NOMO-1 treated with dmso at 0.1 percent for 144 hours (cell line): ENCODE results near the gene YY1.
"Not testable (repeated sequence)": the region's sequence is repeated elsewhere in the genome, so short reads cannot be mapped to it uniquely, and the experiment has no call there.

ENCODE experiments used
- DNase-seq: peaks from one replicate; lab custom pipeline; 2025; ENCODE audit not compliant: unreplicated experiment; lab: John Stamatoyannopoulos, UW

The YY1 gene

DNA sequence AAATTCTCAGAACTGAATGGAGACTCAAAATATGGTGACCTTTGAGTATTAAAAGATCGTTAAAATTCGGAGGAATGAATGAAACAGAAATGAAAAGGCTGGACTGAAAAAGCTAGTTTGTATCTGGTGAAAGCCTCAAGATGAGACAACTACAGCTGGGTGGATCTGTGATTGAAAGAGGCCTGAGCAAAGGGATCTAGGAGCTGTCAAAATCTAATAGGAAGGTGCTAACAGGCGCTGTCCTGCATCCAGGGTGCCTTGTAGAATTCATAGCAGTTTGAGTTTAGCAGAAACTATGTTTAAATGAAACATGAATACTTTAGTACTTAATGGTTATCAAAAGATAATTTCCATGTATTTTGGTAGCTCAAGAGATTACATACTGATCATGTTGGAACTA, 2.3 kb downstream of the YY1 start:
- no peak for DNase-seq

GRCh38 chr14:100243020-100243419, 4.1 kb downstream of the YY1 start:
- no peak for DNase-seq

DNA sequence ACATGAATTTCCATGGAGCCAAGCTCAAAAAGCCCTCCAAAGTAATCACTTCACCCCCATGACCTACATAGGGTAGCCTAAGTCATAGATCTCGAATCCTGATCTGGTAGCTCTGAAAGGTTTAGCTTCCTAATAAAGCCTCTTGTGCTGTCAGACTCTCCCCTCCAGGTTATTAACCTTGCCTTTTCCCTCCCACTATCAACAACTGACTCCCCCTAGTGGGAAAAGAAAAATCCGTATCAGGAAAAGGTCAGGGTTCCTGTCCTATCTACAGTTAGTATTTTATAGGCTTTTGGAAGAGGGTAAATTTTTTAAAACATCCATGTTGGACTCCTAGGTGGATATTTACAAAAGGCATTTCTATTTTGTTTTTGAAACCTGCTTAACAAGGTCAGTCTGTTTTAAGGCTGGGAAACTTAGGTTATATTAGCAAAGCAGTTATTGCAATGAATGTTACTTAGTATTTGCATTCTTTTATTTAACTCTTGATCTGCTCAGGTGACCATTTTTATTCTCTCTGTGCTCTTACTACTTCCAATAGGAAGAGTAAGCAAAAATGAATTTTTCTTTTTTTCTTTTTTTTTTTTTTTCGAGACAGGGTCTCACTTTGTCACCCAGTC, 8.0 kb downstream of the YY1 start:
- no peak for DNase-seq

DNA sequence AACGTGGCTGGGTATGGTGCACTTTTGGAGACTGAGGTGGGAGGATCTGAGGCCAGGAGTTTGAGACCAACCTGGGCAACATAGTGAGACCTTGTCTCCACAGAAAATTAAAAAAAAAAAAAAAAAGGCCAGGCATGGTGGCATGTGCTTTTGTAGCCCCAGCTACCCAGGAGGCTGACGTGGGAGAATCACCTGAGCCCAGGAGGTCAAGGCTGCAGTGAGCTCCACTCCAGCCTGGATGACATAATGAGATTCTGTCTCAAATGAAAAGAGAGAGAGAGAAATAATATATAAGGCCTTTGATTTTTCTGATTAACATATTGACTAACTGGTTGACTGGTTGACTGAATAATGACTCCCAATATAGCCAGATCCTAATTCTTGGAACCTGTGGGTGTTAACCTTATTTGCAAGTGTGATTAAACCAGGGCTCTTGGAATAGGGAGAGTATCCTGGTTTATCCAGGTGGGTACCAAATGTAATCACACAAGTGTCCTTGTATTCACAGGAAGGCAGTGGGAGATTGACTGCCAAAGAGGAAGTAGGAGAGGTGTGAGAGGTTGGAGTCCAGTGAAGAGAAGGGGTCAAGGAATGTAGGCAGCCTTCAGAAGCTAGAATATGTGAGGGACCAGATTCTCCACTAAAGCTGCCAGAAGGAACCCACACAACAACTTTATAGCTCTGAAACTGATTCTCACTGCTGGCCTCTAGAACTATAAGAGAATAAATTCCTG, 12.0 kb downstream of the YY1 start:
- DNase-seq = no peak

DNA sequence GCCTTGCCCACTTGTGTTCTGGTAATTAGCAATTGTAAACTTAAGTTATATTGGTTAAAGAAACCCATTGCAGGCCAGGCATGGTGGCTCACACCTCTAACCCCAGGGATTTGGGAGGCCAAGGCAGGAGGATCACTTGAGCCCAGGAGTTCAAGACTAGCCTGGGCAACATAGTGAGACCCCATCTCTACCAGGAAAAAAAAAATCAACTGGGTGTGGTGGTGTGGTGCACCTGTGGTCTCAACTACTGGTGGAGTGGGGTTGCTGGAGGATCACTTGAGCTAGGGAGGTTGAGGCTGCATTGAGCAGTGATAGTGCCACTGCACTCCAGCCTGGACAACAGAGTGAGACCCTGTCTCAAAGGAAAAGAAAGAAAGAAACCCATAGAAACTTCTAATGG, 13.7 kb downstream of the YY1 start:
- no peak for DNase-seq

DNA sequence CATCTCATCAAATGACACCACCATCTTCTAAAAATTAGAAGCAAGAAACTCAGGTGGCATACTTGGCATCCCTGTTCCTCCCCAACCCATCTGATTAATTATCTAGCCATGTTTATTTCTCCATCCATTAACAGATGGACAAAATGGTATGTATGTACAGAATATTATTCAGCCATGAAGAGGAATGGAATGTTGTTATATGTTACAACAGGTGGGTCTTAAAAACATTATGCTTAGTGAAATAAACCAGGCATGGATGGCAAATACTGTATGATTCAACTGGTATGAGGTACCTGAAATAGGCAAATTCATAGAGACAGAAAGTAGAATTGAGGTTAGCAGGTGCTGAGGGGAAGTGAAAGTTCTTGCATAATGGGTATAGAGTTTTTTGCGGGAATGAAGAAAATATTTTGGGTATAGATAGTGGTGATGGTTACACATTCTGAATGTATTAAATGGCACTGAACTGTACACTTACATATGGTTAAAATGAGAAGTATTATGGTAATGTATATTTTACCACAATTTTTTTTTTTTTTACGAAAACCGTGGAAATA, 17.5 kb downstream of the YY1 start:
- no peak for DNase-seq

GRCh38 chr14:100261621-100262020, 22.7 kb downstream of the YY1 start:
- no peak for DNase-seq

- DNase-seq = no peak
Measured at GRCh38 chr14:100262545-100262944, 23.6 kb downstream of the YY1 start.

GRCh38 chr14:100263141-100263540, 24.2 kb downstream of the YY1 start:
- DNase-seq = no peak

DNA sequence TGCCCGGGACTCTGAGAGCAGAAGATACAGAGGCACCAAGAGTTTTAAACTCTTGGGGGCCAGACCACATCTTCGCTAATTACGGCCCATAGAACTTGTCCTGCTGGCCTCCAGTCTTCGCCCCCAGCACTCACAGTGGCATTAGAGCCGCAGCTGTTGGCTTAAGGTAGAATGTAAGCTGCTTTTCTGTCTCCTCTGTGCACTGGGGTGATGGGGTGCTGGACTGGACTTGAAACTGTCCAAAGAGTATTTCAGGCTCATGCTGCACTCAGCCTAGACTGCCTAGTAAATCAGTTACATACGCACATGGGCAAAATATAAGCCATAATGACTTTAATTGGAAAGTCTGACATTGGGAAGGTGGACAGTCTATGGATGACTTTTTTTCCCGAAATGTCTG, 29.0 kb downstream of the YY1 start:
- DNase-seq = no peak

GRCh38 chr14:100268591-100269207, 29.8 kb downstream of the YY1 start:
- no peak for DNase-seq

GRCh38 chr14:100271247-100271939, 32.4 kb downstream of the YY1 start:
- DNase-seq = no peak

DNA sequence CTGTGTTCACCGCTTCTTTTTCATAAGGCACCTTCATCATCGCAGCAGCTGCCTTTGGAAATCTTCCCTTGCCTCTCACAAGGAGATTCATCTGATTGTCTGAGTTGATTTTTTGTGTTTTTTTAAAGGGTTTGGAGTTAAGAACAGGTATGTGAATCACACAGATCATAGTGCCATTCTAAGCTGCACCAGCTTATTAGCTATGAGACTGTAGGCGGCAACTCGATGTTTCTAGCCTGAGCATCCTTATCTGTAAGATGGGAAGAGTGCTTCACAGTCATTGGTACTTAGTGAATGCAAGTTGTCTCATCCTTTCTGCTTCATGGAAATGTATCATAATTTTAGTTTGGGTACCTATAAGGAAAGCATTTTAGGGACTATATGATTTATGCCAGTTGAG, 35.3 kb downstream of the YY1 start:
- no peak for DNase-seq

DNA sequence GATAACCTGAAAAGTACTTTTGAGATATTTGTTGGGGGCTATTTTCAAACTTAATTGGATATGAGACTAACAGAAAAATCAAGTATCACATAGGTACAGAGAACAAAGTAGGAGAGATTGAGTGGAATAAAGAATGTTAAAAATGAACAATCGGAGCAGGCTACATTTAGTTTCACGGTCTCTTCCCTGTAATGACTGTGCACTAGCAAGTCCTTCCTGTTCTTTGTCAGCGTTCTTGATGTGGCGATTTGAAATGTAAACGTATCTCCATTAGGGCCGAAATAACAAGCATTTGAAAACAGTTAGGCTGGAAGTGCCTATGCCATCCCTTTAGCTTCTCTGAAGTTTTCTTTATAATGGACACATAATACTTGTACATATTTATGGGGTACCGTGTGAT, 36.3 kb downstream of the YY1 start:
- no peak for DNase-seq

- peak; percentile 22 for DNase-seq
Measured at GRCh38 chr14:100278702-100279101, 39.8 kb downstream of the YY1 start.

DNA sequence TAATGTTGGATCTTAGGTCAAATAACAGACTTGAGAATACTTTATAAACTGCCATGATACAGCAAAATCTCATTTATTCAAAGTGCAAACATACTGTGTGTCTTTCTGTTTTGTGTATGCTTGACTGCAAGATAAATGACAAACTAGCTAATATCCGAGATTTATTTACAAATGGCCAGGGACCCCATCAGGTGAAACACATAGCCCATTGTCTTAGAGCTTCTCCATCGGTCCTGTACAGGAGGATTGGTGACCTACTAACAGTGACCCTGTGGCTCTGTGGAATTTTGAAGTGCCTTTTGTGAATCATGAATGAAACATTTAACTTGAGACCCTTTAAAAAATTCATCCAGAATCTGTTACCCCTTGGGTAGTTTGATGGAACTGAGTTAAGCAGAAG, 40.2 kb downstream of the YY1 start:
- DNase-seq = no peak

GRCh38 chr14:100279563-100279962, 40.6 kb downstream of the YY1 start:
- no peak for DNase-seq

- no peak for DNase-seq
Measured at GRCh38 chr14:100281286-100282082, 42.5 kb downstream of the YY1 start.

- DNase-seq = no peak
Measured at GRCh38 chr14:100282083-100282350, 43.1 kb downstream of the YY1 start.

DNA sequence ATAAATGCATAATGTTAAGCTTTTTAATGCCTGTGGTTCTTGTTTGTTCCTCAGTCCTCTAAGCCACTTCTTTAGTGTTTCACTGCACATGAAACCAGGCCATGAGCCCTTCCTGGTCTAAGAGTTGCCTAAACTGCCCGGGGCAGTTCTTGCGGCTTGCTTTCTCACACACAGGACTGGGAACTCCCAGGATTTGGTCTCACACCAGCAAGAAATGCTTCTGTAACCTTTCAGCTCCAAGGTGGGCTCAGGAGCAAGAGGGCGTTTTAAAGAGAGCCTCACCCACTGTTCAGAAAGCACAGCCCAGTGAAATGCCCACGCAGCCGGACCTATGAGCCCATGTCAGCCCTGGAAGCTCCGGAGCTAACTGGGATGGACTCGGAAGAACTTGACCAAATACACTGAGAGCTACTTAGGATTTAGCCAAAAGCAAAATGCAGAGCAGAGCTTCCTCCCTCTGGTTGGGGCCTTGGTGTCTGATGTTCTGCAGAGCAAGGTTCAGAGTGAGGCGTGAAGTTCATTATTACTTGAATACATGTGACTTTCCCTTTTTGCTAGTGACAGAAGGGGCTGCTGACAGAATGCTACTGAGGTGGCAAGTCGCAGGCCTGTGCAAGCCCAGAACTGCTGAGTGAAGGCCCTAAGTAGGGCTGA, 43.9 kb downstream of the YY1 start:
- no peak for DNase-seq

GRCh38 chr14:100283436-100283835, 44.5 kb downstream of the YY1 start:
- not testable (repeated sequence) for DNase-seq
